Activated CD4-positive, alpha-beta T cell treated with anti-CD3 and anti-CD28 coated beads, Interleukin-2, amount 50 U/mL, for 48 hours (primary cell): ENCODE results near the gene ANKRD6.
A peak's percentile ranks its signal among the peaks of the same experiment; 100 is the strongest.
"Not testable (repeated sequence)": the region's sequence is repeated elsewhere in the genome, so short reads cannot be mapped to it uniquely, and the experiment has no call there.

ENCODE experiments used
- DNase-seq, 2 experiments: peaks; one replicate each; pipeline ENCODE4 v3.0.0-alpha.2; 2020

ANKRD6 gene

DNA sequence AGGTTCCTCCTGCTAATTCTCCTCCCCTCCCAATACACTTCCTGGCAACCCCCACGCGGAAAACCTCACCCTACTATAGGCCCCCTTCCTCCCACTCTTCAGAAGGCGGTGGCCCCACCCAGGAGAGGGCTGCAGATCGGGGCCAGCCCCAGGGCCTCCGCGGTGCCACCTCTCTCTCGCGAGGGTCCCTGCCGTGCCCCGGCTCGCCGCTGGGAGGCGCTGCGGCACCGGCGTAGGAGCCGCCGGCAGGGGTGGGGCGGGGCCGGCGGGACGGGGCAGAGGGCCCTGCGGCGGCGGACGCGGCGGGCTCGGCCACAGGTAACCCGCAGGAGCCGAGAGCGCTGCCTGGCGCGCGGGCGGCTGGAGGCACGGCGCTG is at the start of gene ANKRD6:
Gene ANKRD6, plus strand, starts transcription at position 278 of the 377 bp plus-strand sequence. CDS start 133,825 bp downstream, outside the sequence.
- DNase-seq = peak; percentile 85 to 86

DNA sequence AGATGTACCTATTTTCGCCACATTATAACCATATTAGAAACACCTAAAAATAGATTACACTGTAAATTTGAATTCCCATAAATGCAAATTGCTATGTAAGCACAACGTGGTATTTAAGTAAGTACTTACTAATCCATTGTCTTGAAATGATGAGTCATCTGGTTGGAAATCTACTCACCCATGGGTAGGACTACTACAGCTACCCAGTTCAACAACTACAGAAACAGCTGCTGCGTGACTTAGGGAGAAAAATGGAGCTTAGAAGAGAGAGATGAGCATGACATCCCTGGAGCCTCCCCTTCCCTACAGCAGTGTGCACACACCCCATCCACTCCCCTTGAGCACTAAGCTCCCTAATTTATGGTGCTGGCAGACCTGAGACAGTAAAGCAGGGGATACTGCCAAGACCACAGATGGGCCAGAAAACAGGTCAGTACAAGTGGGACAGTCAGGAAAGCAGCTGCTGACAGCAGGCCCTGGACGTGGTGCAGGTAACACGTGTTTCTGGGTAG is 47.7 kb upstream of the ANKRD6 start:
- no peak for DNase-seq

DNA sequence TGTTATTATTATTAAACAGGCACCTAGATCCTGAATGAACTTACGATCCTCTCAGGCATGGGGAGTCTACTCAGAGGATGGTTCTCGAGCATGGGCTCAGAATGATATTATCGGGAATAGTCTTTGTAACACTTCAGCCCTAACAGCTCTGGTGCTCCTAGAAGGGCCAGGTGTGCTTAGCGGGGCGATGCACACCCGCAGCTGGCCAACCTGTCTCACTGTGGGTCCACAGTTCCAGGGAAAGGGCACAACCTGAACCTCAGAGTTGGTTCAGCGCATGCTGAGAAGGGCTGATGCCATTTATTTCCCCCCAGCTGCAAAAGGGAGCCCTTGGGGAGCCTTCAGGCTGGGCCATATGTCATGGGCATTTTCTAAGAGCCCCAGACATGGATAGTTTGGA is 47.1 kb upstream of the ANKRD6 start:
- DNase-seq = no peak

DNA sequence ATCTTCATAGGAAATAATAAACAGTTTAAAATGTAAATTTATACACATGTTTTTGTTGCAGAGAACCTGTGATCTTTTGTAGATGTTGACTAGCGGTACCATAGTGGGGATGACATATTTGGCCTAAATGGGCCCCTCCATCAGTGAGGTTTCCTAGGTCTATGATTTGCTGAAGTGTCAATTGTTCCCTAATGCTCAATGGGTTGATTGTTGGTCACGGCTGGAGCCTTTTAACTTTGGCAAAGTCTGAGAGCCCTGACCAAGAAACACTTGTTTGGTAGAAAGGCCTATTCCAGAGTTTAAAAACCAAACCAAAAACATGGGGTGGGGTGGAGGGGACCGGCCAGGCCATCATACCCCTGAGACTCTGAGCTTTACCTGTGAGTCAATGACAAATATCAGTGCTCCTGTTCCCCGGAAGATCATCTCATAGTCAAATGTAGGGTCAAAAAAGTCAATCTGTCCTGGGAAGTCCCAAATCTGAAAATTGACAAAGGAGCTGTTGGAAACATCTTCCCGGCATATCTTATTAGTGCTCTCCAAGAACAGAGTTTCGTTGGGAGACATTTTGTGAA is 45.9 kb upstream of the ANKRD6 start:
- DNase-seq = no peak

DNA sequence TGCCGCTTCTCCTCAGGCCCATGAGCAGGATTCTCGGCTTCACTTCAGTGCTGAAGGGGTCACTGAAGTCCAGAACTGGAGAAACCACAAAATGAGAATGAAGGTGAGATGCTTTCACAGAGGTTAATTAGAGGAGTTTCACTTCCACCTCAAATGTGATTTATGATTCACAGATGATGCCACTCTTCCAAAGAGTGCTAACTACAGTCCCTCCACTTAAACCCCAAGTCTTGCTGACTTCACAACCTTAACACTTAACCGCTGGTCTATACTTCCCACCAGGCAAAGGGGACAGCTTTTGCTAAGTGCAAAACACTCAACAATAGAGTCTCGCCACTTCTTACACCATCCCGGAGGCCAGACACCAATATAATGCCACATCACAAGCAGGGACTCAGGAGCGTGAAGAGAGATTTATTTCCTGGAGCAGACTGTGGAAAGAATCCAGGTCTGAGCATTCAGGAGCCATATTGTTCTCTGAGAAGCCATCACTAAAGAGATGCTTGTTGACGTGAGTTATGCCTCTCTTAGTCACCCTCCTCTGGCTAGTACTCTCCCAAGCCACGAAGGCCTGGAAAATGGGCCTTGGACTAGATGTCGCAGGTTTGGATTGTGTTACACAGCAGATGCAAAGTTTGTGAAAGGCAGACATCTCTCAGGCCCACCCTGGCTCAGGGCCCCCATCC is 45.3 kb upstream of the ANKRD6 start:
- DNase-seq = no peak

DNA sequence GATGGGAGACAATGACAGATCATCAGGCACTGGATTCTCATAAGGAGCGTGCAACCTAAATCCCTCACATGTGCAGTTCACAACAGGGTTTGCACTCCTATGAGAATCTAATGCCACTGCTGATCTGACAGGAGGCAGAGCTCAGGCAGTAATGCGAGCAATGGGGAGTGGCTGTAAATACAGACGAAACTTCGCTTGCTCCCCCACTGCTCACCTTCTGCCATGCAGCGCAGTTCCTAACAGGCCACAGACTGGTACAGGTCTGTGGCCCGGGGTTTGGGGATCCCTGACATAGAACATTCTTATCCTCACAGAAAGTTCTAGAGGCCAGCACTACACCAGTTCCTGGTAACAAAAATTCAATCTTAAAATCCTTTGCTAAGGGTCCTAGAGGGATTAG is 44.1 kb upstream of the ANKRD6 start:
- DNase-seq = no peak

DNA sequence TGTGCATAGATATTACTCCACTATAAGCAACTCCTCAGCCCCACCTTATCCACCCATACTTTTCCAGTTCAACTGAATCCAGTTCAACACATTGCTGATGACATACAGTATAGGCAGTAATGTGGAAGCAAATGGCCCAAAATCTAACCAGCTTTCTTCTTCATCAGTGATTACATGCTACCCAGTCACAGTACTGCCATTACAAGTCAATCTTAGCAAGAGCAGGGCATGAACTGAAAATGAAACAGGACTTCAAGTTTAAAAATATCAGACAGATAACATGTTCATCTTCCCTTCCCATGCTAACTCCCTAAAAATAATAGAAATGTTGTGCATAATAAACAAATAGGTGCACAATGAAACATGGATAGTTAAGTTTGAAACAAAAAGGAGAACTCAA is 40.1 kb upstream of the ANKRD6 start:
- no peak for DNase-seq

DNA sequence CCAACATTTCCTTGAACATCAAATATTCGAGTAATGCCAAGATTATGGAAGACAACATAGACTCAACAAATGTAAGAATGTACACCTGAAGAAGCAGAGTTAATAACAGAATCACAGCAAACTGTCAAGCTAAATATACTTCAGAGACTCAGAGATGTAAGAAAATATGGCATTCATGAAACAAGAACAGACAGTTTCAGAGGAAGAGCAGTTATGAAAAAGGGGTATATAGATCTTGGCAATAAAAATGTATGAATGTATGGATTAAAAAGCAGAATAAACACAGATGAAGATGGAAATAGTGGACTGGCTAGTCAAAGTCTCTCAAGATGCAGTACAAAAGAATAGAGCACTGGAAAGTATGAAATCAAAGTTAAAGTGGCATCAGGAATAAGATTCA is 39.3 kb upstream of the ANKRD6 start:
- DNase-seq = no peak

DNA sequence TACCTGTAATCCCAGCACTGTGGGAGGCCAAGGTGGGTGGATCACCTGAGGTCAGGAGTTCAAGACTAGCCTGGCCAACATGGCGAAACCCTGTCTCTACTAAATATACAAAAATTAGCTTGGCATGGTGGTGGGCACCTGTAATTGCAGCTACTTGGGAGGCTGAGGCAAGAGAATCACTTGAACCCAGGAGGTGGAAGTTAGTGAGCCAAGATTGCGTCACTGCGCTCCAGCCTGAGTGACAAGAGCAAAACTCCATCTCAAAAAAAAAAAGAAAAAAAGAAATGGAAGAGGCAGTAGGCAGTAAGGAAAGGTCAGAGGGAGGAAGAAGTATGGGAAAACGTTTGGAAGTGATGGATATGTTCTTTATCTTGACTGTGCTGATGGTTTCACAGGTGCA is 35.1 kb upstream of the ANKRD6 start:
- not testable (repeated sequence) for DNase-seq

DNA sequence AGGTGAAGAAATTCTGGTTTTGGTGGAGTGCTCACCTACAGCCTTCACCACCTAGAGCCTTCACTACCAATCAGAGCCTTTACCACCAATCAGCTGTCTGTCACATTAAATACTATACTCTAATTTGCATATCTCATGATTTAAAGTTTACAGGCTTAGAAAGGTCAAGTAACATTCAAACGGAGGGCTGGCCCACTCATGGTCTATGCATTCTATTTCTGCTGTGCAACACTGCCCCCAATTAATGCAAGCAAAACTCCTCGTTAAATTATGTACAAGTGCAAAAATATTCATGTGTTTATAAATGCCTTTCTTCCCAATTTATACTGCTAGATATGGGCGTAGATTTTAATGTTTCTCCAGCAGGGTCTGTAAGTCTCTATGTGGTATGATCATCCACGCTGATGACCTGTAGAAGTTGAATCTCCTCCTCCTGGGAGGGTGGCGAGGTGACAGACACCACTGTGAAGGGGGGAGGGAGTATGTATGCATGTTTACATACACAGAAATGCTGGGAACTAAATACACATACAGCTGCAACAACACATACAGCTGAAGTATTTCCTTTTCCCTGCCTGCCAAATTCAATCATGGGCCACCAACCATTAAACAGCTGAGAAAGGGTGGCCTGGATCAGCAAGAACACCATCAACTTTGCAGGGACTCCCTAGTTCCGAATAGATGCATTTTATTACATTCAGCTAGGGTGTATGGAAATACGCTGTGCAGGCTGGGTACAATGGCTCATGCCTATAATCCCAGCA is 34.0 kb upstream of the ANKRD6 start:
- no peak for DNase-seq

DNA sequence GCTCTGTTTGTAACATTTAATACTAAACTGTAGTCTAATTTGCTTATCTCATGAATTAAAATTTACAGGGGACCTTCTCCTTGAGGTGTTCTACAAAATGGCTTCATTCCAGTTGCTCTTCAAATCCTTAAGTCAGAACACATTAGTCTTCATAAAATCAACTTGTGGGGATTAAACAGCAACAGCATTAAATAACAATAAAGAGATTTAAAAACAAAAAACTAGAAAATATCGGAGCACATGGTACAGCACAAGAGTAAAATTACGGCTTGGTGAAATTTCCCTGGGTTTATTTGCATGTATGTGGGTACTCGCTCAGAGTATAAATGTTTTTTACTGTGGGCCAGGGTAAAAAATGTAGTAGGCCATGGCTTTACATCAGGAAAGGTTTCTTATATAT is 32.9 kb upstream of the ANKRD6 start:
- DNase-seq = no peak

DNA sequence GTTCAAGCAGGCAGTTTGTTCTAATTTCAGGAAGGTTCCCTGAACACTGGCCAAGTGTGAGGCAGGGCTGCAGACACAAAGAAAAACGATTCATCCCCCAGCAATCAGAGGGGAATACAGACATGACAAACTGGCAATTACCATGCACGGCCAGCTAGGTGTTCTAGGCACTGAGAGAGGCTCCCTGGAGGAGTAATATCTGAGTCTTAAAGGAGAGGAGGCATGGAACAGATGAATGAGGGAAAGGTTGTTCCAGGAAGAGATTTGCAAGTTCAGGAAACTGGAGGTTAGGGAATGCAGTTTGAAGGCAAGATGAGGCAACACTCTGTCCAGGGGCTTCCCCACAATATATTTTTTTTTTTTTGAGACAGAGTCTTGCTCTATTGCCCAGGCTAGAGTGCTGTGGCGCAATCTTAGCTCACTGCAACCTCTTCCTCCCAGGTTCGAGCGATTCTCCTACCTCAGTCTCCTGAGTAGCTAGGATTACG is 32.0 kb upstream of the ANKRD6 start:
- DNase-seq = no peak

DNA sequence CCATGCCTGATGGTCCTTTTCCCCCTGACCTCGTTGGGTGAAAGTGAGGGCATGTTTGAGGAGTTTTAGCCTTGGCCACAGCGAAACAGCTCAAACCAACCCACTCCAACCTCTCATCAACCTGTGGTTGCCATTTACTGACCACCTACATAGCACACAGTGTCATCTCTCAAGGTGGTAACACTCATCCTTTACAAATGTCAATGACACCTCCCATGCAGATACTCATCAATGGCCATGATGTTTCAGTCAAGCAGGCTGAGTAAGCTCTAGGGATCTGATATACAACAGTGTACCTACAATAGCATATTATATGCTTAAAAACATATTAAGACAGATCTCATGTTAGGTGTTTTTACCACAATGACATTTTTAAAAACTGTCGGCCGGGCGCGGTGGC is 30.2 kb upstream of the ANKRD6 start:
- DNase-seq = no peak

DNA sequence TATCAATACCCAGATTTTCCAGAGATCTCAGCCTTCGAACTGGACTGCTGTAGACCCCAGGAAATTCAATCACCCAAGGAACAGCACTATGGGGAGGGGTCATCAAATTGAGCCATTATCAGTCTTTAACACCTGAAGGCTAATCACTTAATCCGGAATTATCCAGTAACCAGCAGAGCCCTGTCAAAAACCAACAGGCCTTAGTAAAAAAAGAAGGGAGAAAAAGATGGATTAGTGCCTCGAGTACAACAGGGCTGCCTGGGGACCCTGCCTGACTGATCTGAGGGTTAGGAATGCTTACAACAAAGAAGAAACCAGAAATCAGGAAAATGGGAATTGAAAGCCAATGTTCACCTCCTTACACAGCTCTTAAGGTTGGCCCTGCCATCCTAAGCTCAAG is 28.4 kb upstream of the ANKRD6 start:
- no peak for DNase-seq

DNA sequence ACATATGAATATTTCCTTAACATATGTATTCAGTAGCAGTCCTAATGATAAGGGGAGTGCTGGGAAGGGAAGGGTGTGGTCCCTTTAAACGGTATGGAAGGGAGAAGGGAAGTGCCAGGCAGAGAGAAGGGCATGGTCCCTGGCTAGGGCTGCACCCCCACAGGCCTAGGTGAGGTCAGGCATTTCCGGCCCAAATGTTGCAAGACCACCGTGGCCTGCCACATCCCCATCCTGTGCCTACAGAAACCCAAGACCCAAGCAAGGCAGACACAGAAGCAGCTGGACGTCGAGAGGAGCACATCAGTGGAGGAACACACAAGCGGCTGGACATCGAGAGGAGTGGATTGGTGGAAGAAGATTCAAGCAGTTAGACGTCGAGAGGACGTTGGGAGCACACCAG is 26.8 kb upstream of the ANKRD6 start:
- DNase-seq = no peak

DNA sequence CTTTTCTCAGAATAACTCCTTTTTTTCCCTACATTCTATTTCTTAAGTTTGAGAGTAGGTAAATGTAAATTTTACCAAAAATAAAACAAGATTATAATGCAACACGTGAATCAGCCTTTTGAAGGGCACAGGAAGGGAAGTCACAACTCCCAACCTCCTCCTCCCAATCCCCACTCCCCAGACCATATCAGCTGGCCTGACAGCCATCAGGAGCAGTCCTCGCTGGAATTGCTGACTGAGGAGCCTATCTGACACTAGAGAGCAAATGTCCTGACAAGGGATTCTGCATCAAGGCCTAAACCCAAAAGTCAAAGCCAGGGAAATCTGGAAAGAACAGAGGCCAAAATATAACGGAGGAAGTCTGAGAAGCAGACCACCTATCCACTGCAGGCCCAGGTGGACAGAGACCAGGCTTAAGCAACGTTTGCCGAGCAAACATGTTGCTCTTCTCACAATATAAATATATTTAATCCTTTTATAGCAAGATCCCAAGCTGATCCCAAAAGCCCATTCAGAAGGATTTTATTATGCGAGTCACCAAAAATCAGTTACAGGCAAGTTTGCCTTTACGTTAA is 23.4 kb upstream of the ANKRD6 start:
- no peak for DNase-seq

DNA sequence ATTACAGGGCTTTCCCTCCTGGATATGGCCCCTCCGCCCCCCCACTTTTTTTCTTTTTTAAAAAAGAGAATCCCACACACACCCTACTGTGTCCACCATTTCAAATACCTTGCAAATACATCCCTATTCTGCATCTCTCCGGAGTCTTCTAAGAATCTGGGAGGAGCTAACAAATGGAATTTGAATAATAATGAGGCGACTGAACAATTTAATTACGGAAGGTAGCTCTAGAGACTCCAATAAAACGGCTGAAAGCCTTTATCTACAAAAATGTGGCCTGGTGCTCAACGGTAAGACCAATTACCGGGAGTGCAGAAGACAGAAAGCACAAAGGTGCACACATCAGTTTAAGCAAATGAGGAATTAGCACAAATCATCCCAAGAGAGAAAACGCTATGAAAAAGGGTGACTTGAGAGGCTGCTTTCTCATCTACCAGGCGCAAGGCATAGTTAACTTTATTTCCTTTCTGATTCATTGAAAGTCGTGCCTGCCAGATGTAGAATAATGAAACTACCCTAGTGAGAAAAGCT is 22.7 kb upstream of the ANKRD6 start:
- DNase-seq = no peak

DNA sequence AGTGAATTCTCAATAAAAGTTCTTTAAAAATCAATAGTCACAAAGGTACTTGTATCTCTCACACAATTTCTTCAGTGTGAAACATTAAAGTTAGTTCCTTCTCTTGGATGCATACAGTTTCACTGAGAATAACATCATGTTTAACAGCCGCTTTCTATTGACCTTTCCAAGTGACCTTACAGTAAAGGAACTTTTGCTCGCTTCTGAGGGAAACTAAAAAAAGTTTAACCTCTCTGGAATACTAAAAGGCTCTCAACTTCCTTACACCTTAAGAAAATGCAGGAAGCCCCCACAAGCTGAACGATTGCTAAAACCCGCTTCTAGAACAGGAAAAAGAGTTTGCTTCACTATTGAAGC is 22.2 kb upstream of the ANKRD6 start:
- DNase-seq = no peak

DNA sequence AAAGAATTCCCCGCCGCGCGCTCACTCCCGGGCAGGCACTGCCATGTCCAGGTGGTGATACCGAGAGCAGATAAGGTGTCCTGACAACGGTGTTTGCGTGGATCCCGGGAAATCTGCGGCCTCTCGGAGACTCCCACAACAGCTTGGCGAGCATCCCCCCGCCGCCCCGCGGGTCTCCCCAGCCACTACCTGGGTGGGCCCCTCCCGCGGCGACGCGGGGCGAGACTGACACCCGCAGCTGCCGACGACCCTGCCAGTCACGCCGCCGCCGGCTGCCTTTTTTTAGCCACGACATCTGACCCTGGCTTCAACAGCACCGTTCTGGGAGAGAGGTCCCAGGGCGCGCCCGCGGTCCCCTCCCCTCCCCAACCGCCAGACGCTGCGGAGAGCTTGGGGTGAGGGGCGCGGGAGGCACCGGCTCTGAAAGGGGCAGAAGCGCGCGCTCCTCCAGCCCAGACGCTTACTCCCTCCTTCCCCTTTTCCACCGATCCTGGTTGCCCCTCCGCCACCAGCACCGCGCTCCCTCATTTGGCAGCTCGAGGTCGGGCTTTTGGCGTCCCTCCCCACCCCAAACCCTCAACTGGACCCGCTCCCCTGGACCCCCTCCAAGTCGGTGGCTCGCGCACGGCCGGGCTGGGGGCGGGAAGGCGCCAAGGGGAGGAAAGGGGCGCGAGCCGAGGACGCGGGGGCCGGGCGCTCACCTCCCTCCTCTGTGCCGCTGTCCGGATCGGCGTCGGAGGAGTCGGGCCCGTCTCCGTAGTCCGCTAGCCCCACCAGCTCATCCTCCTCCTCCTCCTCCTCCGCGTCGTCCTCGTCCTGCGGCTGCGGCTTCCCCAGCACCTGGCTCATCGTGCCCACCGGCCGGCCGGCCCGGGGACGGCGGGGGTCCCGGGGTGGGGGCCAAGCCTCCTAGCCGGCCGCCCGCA is 21.5 kb upstream of the ANKRD6 start:
- peak; percentile 38 to 49 for DNase-seq

DNA sequence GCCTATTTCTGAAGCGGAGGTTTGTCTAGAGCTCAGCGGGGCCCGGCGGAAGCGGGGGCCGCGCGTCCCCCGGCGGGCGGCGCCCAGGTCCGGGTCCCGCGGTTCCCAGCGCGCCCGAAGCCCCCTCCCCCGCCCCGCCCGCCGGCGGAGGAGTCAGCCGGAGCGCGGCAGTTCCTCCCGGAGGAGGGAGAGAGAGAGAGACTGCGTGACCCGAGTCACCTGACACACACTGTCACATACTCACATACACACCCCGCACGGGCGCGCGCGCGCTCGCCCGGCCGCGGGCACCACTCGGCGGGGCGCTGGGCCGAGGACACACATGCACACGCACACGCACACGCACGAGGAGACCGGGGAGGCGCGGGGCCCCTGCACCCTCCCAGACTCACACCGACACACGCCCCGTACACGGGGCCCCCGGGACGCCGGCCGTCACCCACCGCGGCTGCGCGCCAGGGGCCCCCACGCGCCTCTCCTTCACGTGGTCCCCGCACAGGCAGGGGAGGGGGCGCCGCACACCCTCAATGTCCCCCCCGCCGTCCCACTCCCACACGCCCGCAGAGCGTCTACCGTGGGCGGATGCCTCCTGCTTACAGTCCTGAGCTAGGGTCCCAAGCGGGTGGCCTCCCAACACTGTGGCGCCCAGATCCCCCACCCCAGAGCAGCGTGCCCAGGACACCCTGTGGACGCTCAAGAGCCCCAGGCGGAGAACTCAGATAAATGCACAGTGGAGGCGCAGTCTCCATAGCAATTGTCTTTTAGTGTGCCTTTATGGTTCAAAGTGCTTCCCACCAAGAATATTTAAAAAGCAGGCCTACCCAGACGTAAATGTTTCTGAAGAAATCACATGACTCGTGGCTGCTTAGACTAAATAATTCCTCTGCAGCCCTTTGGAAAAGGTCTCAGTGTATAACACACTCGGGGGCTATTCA is 20.6 kb upstream of the ANKRD6 start, which contains the start of gene RRAGD:
Gene RRAGD, minus strand, starts transcription at position 203 of the 935 bp plus-strand sequence. CDS start 280 bp downstream, outside the sequence.
- DNase-seq = peak; percentile 64 to 68

DNA sequence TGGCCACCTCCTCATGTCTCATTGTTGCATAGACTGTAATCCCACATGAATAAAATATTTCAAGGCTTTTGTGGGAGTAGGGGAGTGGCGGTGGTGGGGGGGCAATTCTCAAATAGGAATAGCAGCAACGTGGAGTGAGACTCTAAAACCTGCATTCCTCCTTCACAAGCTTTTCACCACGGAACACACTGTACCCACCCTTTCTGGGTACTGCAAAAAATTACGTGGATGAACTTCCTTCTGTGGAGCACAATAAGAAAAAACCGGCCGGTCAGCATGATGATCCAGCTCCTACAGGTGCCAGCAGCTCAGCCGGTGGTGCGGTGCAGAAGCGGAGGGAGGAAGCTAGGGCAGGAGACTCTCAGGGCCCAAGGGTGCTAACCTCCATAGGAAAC is 19.9 kb upstream of the ANKRD6 start:
- no peak for DNase-seq
